Ishikawa (cell line): ENCODE data around the gene ENPEP.

Experiments used
- CEBPB ChIP-seq: IDR thresholded peaks from 2 replicates; pipeline ENCODE4 v1.6.1; 2012
- CREB1 ChIP-seq: IDR thresholded peaks from 2 replicates; pipeline ENCODE4 v1.6.1; 2012; ENCODE audit warnings: low read depth
- EGR1 ChIP-seq: IDR thresholded peaks from 2 replicates; pipeline ENCODE4 v1.6.1; 2012
- EP300 ChIP-seq: IDR thresholded peaks from 2 replicates; pipeline ENCODE4 v1.6.1; 2012; ENCODE audit warnings: borderline replicate concordance
- FOXM1 ChIP-seq: IDR thresholded peaks from 2 replicates; pipeline ENCODE4 v1.6.1; 2012; ENCODE audit warnings: low read depth, borderline replicate concordance
- NFIC ChIP-seq: IDR thresholded peaks from 2 replicates; pipeline ENCODE4 v1.6.1; 2012
- RAD21 ChIP-seq: IDR thresholded peaks from 2 replicates; pipeline ENCODE4 v1.6.1; 2012; ENCODE audit warnings: low read depth
- TAF1 ChIP-seq: IDR thresholded peaks from 2 replicates; pipeline ENCODE4 v1.6.1; 2012; ENCODE audit warnings: low read depth, mild to moderate bottlenecking
- TCF12 ChIP-seq: IDR thresholded peaks from 2 replicates; pipeline ENCODE4 v1.6.1; 2012; ENCODE audit warnings: low read depth
- TEAD4 ChIP-seq: IDR thresholded peaks from 2 replicates; pipeline ENCODE4 v1.6.1; 2012
- YY1 ChIP-seq: IDR thresholded peaks from 2 replicates; pipeline ENCODE4 v1.6.1; 2012; ENCODE audit warnings: low read depth
- ZBTB7A ChIP-seq: IDR thresholded peaks from 2 replicates; pipeline ENCODE4 v1.6.1; 2012; ENCODE audit warnings: low read depth
- TF ChIP-seq, protein P1 (sequence below): IDR thresholded peaks from 2 replicates; pipeline ENCODE4 v1.6.1; 2012
- TF ChIP-seq, protein P2 (sequence below): IDR thresholded peaks from 2 replicates; pipeline ENCODE4 v1.6.1; 2012; ENCODE audit warnings: low read depth, mild to moderate bottlenecking
- TF ChIP-seq, protein P3 (sequence below): IDR thresholded peaks from 2 replicates; pipeline ENCODE4 v1.6.1; 2012

Gene ENPEP

DNA sequence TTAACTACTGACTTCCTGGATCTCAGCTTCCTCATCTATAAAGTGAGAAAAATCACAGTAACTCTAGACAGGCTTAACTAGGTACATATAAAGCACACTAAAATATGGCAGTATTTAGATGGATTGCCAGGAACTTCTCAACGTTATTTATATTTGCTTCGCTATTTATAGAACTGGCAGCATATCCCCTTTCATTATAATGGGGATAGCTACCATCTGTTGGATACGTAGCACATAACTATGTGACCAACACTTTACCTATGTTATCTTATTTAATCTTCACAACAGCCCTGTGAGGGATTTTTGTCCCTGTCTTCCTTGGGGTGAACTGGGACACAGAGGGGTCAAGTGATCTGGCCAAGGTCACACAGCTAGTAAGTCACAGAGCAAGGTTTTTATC, 64.6 kb downstream of the ENPEP start:
- TF ChIP-seq, protein P1, sequence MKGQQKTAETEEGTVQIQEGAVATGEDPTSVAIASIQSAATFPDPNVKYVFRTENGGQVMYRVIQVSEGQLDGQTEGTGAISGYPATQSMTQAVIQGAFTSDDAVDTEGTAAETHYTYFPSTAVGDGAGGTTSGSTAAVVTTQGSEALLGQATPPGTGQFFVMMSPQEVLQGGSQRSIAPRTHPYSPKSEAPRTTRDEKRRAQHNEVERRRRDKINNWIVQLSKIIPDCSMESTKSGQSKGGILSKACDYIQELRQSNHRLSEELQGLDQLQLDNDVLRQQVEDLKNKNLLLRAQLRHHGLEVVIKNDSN, result no peak
- TF ChIP-seq NFIC, result no peak
- TF ChIP-seq FOXM1, result no peak
- TF ChIP-seq, protein P2, sequence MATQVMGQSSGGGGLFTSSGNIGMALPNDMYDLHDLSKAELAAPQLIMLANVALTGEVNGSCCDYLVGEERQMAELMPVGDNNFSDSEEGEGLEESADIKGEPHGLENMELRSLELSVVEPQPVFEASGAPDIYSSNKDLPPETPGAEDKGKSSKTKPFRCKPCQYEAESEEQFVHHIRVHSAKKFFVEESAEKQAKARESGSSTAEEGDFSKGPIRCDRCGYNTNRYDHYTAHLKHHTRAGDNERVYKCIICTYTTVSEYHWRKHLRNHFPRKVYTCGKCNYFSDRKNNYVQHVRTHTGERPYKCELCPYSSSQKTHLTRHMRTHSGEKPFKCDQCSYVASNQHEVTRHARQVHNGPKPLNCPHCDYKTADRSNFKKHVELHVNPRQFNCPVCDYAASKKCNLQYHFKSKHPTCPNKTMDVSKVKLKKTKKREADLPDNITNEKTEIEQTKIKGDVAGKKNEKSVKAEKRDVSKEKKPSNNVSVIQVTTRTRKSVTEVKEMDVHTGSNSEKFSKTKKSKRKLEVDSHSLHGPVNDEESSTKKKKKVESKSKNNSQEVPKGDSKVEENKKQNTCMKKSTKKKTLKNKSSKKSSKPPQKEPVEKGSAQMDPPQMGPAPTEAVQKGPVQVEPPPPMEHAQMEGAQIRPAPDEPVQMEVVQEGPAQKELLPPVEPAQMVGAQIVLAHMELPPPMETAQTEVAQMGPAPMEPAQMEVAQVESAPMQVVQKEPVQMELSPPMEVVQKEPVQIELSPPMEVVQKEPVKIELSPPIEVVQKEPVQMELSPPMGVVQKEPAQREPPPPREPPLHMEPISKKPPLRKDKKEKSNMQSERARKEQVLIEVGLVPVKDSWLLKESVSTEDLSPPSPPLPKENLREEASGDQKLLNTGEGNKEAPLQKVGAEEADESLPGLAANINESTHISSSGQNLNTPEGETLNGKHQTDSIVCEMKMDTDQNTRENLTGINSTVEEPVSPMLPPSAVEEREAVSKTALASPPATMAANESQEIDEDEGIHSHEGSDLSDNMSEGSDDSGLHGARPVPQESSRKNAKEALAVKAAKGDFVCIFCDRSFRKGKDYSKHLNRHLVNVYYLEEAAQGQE, result no peak
- no peak for TF ChIP-seq CEBPB
- TF ChIP-seq TEAD4, result no peak
- TF ChIP-seq EGR1, result no peak
- TF ChIP-seq TAF1, result no peak
- no peak for TF ChIP-seq TCF12
- TF ChIP-seq CREB1, result no peak
- no peak for TF ChIP-seq ZBTB7A
- TF ChIP-seq RAD21, result no peak
- TF ChIP-seq, protein P3, sequence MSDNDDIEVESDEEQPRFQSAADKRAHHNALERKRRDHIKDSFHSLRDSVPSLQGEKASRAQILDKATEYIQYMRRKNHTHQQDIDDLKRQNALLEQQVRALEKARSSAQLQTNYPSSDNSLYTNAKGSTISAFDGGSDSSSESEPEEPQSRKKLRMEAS, result no peak

DNA sequence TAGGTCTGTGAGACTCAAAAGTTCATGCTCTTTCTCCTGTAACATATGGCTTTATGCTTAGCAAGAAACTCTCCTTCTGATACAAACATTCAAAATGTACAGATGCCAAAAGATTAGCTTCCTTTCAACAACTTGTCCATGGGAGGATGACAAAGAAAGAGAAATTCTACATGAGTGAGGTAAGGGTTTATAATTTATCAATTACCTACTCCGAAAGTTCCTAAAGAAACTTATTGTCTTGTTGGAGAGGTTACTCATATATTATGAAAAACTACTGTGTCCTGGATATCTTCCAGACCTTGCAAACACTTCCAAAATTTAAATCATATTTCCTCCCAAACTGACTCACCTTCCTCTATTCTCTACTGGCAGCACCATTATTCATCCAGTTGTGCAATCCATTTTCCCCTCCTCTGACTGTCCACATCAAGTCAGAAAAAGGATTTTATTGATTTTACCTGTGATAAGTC, 65.1 kb downstream of the ENPEP start:
- TF ChIP-seq EGR1 (no peak), YY1 (no peak), CEBPB (peak; percentile 70), EP300 (no peak), TCF12 (no peak)
- TF ChIP-seq, protein P2, result no peak

DNA sequence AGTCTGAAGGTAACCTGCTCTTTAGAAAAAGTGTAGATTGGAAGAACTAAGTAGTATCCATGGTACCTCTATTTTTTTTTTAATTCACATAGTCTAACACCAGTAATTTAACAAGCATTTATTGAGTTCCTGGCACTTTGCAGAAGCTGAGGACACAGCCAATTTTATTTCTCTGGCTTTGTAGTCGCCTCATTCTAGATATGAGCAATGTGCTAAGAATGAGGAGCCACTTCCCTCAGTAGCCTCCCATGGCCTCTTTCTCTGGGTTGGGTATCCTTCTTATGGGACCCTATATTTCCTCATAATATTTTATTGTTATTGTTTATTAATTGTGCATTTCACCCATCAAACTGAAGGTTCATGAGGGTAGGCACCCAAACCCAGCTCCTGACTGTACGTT, 67.6 kb downstream of the ENPEP start:
- TF ChIP-seq CREB1 (no peak), CEBPB (no peak), YY1 (no peak), TEAD4 (no peak), RAD21 (no peak), FOXM1 (no peak), NFIC (no peak)
- TF ChIP-seq, protein P1, result no peak

DNA sequence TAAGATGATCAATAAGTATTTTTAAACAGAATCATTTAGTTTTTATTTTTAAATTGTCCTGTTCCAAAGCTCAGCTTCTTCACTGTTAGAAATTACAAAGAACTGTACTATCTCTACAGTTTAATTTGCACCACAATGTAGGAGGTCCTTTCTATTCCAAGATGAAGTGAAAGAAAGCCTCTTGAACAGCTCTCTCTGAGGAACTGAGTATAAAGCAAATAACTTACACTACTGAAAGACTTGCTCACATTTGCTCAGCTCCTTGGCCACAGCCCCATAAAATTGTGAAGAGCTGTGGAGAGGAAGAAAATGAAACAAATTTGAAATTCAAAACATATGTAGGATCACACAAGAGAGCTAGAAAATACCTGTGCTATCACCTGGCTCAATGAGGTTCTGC, 68.6 kb downstream of the ENPEP start:
- no peak for TF ChIP-seq FOXM1
- TF ChIP-seq CREB1, result no peak
- no peak for TF ChIP-seq RAD21
- TF ChIP-seq ZBTB7A, result no peak
- TF ChIP-seq, protein P3, result no peak
- TF ChIP-seq, protein P2, result no peak
- no peak for TF ChIP-seq TCF12
- TF ChIP-seq NFIC, result no peak
- no peak for TF ChIP-seq EGR1
- TF ChIP-seq TEAD4, result no peak
- TF ChIP-seq, protein P1, result no peak
- no peak for TF ChIP-seq TAF1
- TF ChIP-seq CEBPB, result no peak
- TF ChIP-seq EP300, result no peak
- no peak for TF ChIP-seq YY1
